ENCODE measurements around the gene CDH24.

DNA sequence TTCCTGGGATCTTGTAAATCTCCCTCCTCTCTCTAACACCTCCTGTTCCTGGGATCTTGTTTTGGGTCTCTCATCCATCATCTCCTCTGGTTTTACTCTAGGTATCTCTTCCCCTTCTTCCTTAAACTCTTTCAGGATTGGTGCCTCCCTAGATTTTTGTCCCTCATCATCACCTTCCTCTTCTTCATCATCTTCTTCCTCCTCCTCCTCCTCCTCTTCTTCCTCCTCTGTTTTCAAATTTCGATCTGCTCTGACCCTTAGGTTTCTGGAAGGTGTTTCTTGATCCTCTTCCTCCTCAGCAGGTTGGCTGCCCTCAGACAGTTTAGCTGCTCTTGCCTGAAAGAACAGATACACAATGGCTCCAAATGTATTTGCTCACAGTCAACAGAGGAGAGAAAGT lies 23.2 kb upstream of the CDH24 start:
- TF ChIP-seq, protein P1, sequence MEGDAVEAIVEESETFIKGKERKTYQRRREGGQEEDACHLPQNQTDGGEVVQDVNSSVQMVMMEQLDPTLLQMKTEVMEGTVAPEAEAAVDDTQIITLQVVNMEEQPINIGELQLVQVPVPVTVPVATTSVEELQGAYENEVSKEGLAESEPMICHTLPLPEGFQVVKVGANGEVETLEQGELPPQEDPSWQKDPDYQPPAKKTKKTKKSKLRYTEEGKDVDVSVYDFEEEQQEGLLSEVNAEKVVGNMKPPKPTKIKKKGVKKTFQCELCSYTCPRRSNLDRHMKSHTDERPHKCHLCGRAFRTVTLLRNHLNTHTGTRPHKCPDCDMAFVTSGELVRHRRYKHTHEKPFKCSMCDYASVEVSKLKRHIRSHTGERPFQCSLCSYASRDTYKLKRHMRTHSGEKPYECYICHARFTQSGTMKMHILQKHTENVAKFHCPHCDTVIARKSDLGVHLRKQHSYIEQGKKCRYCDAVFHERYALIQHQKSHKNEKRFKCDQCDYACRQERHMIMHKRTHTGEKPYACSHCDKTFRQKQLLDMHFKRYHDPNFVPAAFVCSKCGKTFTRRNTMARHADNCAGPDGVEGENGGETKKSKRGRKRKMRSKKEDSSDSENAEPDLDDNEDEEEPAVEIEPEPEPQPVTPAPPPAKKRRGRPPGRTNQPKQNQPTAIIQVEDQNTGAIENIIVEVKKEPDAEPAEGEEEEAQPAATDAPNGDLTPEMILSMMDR (IDR thresholded peaks at IDR 0.05), result no peak
- no peak for TF ChIP-seq POLR2AphosphoS5 (IDR thresholded peaks at IDR 0.05)
